Stimulated activated memory B cell treated with anti-CD40 and anti-IgM and Interleukin-4, amounts not matched to agents 10 μg/mL and 1 μg/mL and 100 μg/mL, for 72 hours (primary cell): ENCODE measurements around the gene WNT3.

Experiments
- ATAC-seq: fragments of 150-1000 bp; cut with Tn5 transposase; 2 replicates; pipeline ENCODE4 v1.10.0; 2021
- H3K27ac Mint-ChIP-seq: one replicate; pipeline ENCODE4 v1.8.0; 2022; ENCODE audit warnings: mild to moderate bottlenecking, mixed read lengths
- H3K27me3 Mint-ChIP-seq: one replicate; pipeline ENCODE4 v1.8.0; 2022; ENCODE audit warnings: mixed read lengths
- H3K36me3 Mint-ChIP-seq: one replicate; pipeline ENCODE4 v1.8.0; 2022; ENCODE audit warnings: mixed read lengths
- H3K4me1 Mint-ChIP-seq: one replicate; pipeline ENCODE4 v1.8.0; 2022; ENCODE audit warnings: mixed read lengths
- H3K4me3 Mint-ChIP-seq: one replicate; pipeline ENCODE4 v1.8.0; 2022; ENCODE audit warnings: mild to moderate bottlenecking, moderate library complexity, mixed read lengths
- H3K9me3 Mint-ChIP-seq: one replicate; pipeline ENCODE4 v1.8.0; 2022; ENCODE audit warnings: mixed read lengths

The WNT3 gene

DNA sequence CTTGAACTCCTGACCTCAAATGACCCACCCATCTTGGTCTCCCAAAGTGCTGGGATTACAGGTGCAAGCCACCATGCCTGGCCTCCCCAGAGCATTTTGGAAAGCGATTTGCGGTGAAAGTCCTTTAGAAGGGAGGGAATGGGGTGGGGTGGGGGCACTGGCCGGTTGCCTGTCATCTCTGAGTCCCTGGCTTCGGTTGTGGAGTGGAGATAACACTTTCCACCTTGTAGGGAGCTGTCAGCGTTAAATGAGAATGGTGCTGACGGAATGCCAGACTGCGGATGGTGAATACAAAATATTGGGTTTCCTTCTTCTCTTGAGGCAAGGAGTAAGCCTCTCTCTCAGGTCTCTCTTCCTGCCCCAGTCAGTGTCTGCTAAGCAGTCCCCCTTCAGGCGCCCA lies 5.2 kb upstream of the WNT3 start:
- no peak for ATAC-seq
- no peak overlapping the region for H3K4me3 Mint-ChIP-seq
- no peak overlapping the region for H3K27ac Mint-ChIP-seq
- peaks cover 38% of the 10 kb centered on the region for H3K4me1 Mint-ChIP-seq
- peaks cover 46% of the 10 kb centered on the region for H3K27me3 Mint-ChIP-seq
- no peaks in the 10 kb centered on the region for H3K9me3 Mint-ChIP-seq
- H3K36me3 Mint-ChIP-seq: no peaks in the 10 kb centered on the region

DNA sequence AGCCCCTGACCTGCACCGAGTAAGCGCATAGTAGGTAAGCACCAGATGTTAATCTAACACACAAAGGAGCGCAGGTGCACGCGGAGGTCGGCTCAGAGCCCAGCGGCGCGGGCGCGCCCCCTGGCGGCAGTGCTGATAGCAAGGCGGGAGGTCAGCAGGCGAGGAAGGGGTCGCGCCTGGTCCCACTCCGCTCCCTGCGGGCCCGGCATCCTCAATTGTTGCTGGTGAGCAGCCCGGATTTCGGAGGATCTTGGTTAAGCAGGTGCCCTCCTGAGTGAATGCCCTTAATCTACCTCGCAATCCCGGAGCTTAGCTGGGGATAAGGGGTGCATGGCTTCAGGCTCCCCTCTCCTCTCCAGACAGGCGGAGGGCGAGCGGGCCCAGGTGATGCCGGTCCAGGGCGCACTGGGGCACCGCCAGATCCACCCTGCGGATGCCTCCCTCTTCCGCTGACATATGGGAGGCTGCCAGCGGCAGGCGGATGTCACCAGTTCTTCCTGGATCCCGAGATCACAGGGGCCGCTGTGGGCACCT lies 4.0 kb upstream of the WNT3 start:
- no peak overlapping the region for H3K4me3 Mint-ChIP-seq

GRCh38 chr17:46821482-46822387 lies 3.2 kb upstream of the WNT3 start:
- Mint-ChIP-seq H3K9me3 (no peaks in the 10 kb centered on the region), H3K4me3 (no peak overlapping the region), H3K36me3 (no peaks in the 10 kb centered on the region), H3K27ac (no peak overlapping the region), H3K27me3 (peaks cover 65% of the 10 kb centered on the region), H3K4me1 (peaks cover 55% of the 10 kb centered on the region)
- no peak for ATAC-seq

More for the DNA sequence above, 4.0 kb upstream of the WNT3 start:
- Mint-ChIP-seq H3K27me3 (peaks cover 58% of the 10 kb centered on the region), H3K27ac (no peak overlapping the region), H3K4me1 (peaks cover 48% of the 10 kb centered on the region), H3K36me3 (no peaks in the 10 kb centered on the region), H3K9me3 (no peaks in the 10 kb centered on the region)
- ATAC-seq: no peak

GRCh38 chr17:46820592-46821450 lies 2.3 kb upstream of the WNT3 start:
- Mint-ChIP-seq H3K36me3 (no peaks in the 10 kb centered on the region), H3K4me1 (peaks cover 58% of the 10 kb centered on the region), H3K27me3 (peaks cover 74% of the 10 kb centered on the region), H3K27ac (no peak overlapping the region), H3K9me3 (no peaks in the 10 kb centered on the region), H3K4me3 (no peak overlapping the region)
- ATAC-seq: no peak

DNA sequence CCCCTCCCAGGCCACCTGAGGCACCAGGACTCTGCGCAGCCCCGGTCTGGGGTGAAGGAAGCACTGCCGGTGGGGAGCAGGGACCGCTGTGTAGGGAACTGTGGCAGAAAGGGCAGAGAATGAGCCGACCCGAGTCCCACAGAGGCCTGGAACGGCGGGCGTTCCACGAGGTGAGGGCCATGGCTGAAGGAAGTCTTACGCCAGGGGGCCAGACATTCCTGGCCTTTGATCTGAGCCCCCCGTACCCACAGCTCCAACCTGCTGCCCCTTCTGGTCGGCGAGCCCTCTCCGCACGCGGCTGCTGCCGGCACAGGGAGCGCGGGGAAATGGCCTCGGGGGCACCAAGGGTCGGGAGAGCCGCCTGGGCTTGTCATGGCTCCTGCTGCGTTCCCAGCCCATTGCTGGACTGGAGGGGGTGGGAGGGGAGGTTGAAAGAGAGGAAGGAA lies 1.4 kb upstream of the WNT3 start:
- Mint-ChIP-seq H3K4me1 (peaks cover 58% of the 10 kb centered on the region), H3K4me3 (peak overlapping the region; percentile 73), H3K36me3 (no peaks in the 10 kb centered on the region), H3K27me3 (peaks cover 79% of the 10 kb centered on the region), H3K27ac (no peak overlapping the region), H3K9me3 (no peaks in the 10 kb centered on the region)
- ATAC-seq: no peak

- ATAC-seq: no peak
- H3K4me3 Mint-ChIP-seq: peak overlapping the region; percentile 73
- peaks cover 85% of the 10 kb centered on the region for H3K27me3 Mint-ChIP-seq
- peaks cover 58% of the 10 kb centered on the region for H3K4me1 Mint-ChIP-seq
- no peaks in the 10 kb centered on the region for H3K9me3 Mint-ChIP-seq
- no peak overlapping the region for H3K27ac Mint-ChIP-seq
- no peaks in the 10 kb centered on the region for H3K36me3 Mint-ChIP-seq
These were observed 702 bp upstream of the WNT3 start for GRCh38 chr17:46818929-46819859.

DNA sequence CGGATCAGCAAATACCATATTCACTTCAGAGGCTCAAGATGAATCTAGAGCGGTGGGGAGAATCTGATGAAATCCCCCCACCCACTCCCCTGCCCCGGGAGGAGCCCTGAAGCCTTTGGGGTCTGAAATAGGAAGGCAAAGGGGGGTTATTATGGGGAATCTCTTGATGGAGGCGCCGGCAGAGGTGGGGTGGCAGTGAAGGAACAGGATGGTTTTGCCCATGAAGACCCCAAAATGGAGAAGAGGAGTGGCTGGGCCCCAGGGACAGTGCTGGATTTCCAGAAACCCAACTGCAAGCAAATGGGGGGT lies 637 bp downstream of the WNT3 start:
- no peak for ATAC-seq
- Mint-ChIP-seq H3K36me3 (no peaks in the 10 kb centered on the region), H3K4me1 (peaks cover 58% of the 10 kb centered on the region), H3K9me3 (no peaks in the 10 kb centered on the region), H3K27ac (no peak overlapping the region), H3K27me3 (peaks cover 99% of the 10 kb centered on the region), H3K4me3 (peak overlapping the region; percentile 67)

GRCh38 chr17:46817151-46817900 lies 1.2 kb downstream of the WNT3 start:
- H3K36me3 Mint-ChIP-seq: no peaks in the 10 kb centered on the region
- H3K4me1 Mint-ChIP-seq: peaks cover 55% of the 10 kb centered on the region
- no peak overlapping the region for H3K27ac Mint-ChIP-seq
- H3K27me3 Mint-ChIP-seq: peaks cover 100% of the 10 kb centered on the region
- H3K4me3 Mint-ChIP-seq: peak overlapping the region; percentile 67
- no peaks in the 10 kb centered on the region for H3K9me3 Mint-ChIP-seq
- no peak for ATAC-seq

- H3K27me3 Mint-ChIP-seq: peaks cover 99% of the 10 kb centered on the region
- no peak overlapping the region for H3K4me3 Mint-ChIP-seq
These were observed 2.8 kb downstream of the WNT3 start for GRCh38 chr17:46815474-46816353.

DNA sequence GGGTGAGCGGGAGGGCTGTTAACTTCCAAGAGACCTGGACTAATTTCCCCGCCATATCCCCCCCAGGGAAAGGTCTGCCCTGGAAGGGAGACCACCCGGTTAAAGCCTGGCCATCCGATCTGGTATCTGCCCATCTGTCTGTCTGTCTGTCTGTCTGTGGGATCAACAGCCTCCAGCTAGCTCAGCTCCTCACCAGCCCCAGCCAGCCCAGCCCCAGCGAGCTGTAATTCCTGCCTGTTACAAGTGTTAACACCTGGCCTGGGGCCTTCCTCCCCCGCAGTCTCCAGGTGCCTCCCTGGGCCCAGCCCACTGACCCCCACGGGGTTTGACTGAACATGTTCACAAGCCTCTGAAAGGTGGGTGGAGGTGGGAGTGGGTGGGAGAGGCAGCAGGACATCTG lies 4.0 kb downstream of the WNT3 start:
- H3K27me3 Mint-ChIP-seq: peaks cover 92% of the 10 kb centered on the region

More at GRCh38 chr17:46815474-46816353, 2.8 kb downstream of the WNT3 start:
- ATAC-seq: no peak
- Mint-ChIP-seq H3K27ac (no peak overlapping the region), H3K9me3 (no peaks in the 10 kb centered on the region), H3K4me1 (peaks cover 39% of the 10 kb centered on the region), H3K36me3 (no peaks in the 10 kb centered on the region)

GRCh38 chr17:46813920-46814319 lies 4.6 kb downstream of the WNT3 start:
- Mint-ChIP-seq H3K9me3 (no peaks in the 10 kb centered on the region), H3K27ac (no peak overlapping the region)

More for the DNA sequence above, 4.0 kb downstream of the WNT3 start:
- Mint-ChIP-seq H3K36me3 (no peaks in the 10 kb centered on the region), H3K27ac (no peak overlapping the region), H3K9me3 (no peaks in the 10 kb centered on the region), H3K4me1 (peaks cover 27% of the 10 kb centered on the region), H3K4me3 (no peak overlapping the region)
- ATAC-seq: no peak

GRCh38 chr17:46812624-46813318 lies 5.7 kb downstream of the WNT3 start:
- H3K27me3 Mint-ChIP-seq: peaks cover 75% of the 10 kb centered on the region

More at GRCh38 chr17:46813920-46814319, 4.6 kb downstream of the WNT3 start:
- Mint-ChIP-seq H3K36me3 (no peaks in the 10 kb centered on the region), H3K4me3 (no peak overlapping the region), H3K4me1 (peaks cover 22% of the 10 kb centered on the region), H3K27me3 (peaks cover 87% of the 10 kb centered on the region)
- no peak for ATAC-seq

More at GRCh38 chr17:46812624-46813318, 5.7 kb downstream of the WNT3 start:
- Mint-ChIP-seq H3K9me3 (no peaks in the 10 kb centered on the region), H3K4me1 (peaks cover 13% of the 10 kb centered on the region), H3K36me3 (no peaks in the 10 kb centered on the region), H3K4me3 (no peak overlapping the region), H3K27ac (no peak overlapping the region)
- ATAC-seq: no peak
